Measurements from ENCODE around the gene ZRANB1. TPM values are rescaled to one million over a fixed set of nuclear protein-coding genes. Genes with fewer than 3 reads are reported as not detected.

ZRANB1 gene
- total RNA-seq, 1 donor from 2014 or later: 17.7 TPM

DNA sequence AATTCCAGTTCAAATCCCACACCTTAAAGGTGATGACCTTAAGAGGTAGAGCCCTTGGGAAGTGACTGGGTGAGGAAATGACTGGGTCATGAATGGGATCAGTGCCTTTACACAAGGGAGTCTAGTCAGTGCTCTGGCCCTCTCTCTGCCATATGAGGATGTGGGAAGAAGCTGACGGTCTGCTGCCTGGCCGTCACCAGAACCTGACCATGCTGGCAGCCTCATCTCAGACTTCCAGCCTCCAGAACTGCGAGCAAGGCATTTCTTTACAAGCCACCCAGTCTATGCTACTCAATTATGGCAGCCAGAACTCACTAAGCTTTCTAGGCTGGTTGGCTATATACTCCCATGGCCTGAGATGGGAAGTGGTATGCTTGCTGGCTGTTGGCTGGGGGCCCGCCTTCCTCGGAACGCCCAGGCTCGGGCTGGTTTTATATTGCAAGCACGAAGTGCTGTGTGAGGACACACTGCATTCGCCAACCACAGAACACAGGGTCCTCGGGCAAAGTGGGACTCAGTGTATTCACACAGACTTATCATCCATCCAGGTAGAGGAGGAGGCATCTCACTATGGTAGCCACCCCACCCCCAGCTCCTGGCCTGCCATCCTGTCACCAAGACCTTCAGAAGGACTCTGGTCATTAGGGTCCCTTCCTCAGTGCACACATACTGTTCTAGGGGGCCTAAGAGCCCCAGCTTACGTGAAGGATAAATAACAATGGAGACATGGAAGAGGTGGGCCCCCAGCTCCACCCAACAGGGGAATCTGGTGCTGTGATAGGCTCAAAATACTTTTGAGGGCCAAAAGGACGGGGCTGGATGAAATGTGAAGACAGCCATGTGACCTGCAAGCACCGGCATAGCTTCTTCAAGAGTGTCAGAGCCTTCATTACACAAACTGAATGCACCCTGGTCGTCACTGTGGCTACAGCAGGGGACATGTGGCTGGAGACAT lies 49.0 kb downstream of the ZRANB1 start:
- Mint-ChIP-seq H3K36me3 (ENCODE audit: low read depth) (peaks cover 31% of the 10 kb centered on the region), H3K4me1 (peaks cover 14% of the 10 kb centered on the region), H3K27ac (no peak overlapping the region), H3K4me3 (no peak overlapping the region), H3K27me3 (no peaks in the 10 kb centered on the region), H3K9me3 (no peaks in the 10 kb centered on the region)
- TF ChIP-seq, protein P1, sequence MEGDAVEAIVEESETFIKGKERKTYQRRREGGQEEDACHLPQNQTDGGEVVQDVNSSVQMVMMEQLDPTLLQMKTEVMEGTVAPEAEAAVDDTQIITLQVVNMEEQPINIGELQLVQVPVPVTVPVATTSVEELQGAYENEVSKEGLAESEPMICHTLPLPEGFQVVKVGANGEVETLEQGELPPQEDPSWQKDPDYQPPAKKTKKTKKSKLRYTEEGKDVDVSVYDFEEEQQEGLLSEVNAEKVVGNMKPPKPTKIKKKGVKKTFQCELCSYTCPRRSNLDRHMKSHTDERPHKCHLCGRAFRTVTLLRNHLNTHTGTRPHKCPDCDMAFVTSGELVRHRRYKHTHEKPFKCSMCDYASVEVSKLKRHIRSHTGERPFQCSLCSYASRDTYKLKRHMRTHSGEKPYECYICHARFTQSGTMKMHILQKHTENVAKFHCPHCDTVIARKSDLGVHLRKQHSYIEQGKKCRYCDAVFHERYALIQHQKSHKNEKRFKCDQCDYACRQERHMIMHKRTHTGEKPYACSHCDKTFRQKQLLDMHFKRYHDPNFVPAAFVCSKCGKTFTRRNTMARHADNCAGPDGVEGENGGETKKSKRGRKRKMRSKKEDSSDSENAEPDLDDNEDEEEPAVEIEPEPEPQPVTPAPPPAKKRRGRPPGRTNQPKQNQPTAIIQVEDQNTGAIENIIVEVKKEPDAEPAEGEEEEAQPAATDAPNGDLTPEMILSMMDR (IDR thresholded peaks at IDR 0.05): no peak
- intact Hi-C loops (cut with micrococcal nuclease): no loop called here
- ChIA-PET CTCF (no interaction called here), POLR2A (no interaction called here)
- DNase-seq (no peak), ATAC-seq (ENCODE audit: low read depth) (no peak)

DNA sequence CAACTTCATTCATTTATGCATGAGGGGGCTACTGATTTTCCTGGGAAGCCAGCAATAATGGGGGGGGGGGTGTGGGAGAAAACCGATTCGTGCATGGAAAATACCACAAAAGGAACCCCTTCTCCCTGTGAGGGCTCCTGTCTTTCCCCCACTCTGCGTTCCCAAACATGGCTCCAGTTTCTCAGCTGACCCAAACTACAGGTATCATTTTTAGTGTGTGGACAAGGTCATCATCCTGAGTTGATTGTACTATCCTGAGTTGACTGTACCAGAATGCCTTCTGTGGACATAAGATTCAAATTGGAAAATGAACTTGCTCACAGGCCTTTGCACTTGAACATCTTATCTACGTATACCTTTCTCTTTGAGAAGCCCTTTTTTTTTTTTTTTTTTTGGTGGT lies 49.9 kb downstream of the ZRANB1 start:
- CTCF ChIA-PET: interaction anchor here (1.1 kb wide), 1 partner anchor 352 kb away, joined by 3 read pairs; no protein-coding TSS in a partner anchor

DNA sequence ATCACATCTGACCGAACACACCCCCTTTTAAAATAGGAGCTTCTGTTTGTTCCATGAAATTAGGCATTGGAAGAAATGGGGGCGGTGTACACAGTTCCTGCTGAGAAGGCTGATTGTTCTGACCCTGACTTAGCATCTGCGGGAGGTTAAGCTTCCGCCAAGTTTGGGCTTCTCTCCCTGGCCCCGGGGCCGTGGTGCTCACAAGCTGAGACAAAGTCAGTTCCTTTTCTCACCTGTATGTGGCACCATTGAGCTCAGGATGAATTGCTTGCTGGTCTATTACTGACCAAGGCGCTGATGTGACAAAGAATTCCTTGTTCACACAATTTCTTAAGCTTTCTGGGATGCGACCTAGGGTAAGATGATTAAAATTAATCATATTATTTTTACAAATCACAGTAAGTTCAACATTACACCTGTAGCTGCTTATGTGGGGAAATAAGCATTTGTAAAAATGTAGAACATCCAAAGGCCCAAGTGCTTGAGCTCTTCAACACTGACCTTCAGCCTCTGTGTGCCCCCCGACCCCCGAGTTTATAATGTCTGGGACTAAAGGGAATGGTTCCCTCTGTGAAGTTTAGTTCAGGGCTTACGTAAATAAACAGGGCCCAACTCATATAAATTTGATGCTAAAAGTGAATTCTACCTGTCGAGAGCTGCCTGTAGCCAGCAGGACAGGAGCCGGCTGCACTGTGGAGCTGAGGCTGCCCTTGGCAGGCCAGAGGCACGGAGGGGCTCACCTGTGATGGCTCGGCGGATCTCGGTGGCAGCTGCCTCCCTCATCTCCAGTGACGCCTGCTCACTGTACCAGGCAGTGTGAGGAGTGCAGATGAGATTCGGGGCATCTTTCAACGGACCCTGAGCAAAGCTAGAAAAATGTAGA lies 50.8 kb downstream of the ZRANB1 start:
- DNase-seq: no peak
- POLR2A ChIA-PET: no interaction called here
- TF ChIP-seq, protein P1 (IDR thresholded peaks at IDR 0.05): no peak
- intact Hi-C loops (cut with micrococcal nuclease): loop anchor here (1.0 kb wide), 1 partner anchor 727 kb away; the partner anchor contains the start of gene EDRF1
- CTCF ChIA-PET: interaction anchor here (0.8 to 1.1 kb wide), 2 partner anchors 10 to 351 kb away, joined by 3 read pairs; no protein-coding TSS in a partner anchor
- Mint-ChIP-seq H3K36me3 (ENCODE audit: low read depth) (peaks cover 16% of the 10 kb centered on the region), H3K9me3 (no peaks in the 10 kb centered on the region), H3K27ac (no peak overlapping the region), H3K4me3 (no peak overlapping the region), H3K4me1 (peaks cover 14% of the 10 kb centered on the region), H3K27me3 (no peaks in the 10 kb centered on the region)
- peak; percentile 66 for ATAC-seq (ENCODE audit: low read depth)

More for the DNA sequence above, 49.9 kb downstream of the ZRANB1 start:
- TF ChIP-seq, protein P1 (IDR thresholded peaks at IDR 0.05): no peak
- H3K27ac Mint-ChIP-seq: no peak overlapping the region
- DNase-seq (no peak), ATAC-seq (ENCODE audit: low read depth) (no peak)
- H3K4me1 Mint-ChIP-seq: peaks cover 14% of the 10 kb centered on the region
- peaks cover 22% of the 10 kb centered on the region for H3K36me3 Mint-ChIP-seq (ENCODE audit: low read depth)
- H3K4me3 Mint-ChIP-seq: no peak overlapping the region
- intact Hi-C loops (cut with micrococcal nuclease): loop anchor here (1.0 kb wide), 1 partner anchor 727 kb away; the partner anchor contains the start of gene EDRF1
- POLR2A ChIA-PET: no interaction called here
- H3K27me3 Mint-ChIP-seq: no peaks in the 10 kb centered on the region
- no peaks in the 10 kb centered on the region for H3K9me3 Mint-ChIP-seq

DNA sequence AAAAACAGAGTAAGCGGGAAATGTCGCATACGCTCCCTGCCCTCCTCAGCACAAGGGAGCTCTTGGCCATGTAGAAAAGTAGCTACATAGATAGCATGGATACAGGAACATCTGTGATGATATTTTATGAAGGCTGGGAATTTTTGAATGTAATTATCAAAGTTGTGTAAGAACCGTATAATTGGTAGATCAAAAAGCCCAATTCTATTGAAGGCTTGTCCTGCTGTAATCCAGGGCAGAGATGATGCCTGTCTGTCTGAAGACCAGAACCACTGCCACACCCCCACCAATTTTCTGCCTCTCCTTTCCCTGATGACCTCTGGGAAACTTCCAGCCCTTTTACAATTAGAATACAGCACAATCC lies 51.4 kb downstream of the ZRANB1 start:
- TF ChIP-seq, protein P1 (IDR thresholded peaks at IDR 0.05): no peak
- intact Hi-C loops (cut with micrococcal nuclease): no loop called here
- peaks cover 13% of the 10 kb centered on the region for H3K36me3 Mint-ChIP-seq (ENCODE audit: low read depth)
- CTCF ChIA-PET: no interaction called here
- POLR2A ChIA-PET: no interaction called here
- no peaks in the 10 kb centered on the region for H3K9me3 Mint-ChIP-seq
- H3K4me1 Mint-ChIP-seq: peaks cover 12% of the 10 kb centered on the region
- ATAC-seq (ENCODE audit: low read depth): no peak
- no peak for DNase-seq
- no peaks in the 10 kb centered on the region for H3K27me3 Mint-ChIP-seq
- H3K4me3 Mint-ChIP-seq: no peak overlapping the region
- no peak overlapping the region for H3K27ac Mint-ChIP-seq
